Right lung (tissue), 5 donors: ENCODE data around the gene TRIM73. TPM values are rescaled to one million over a fixed set of nuclear protein-coding genes. Genes with fewer than 3 reads are reported as not detected.
"Not testable (repeated sequence)": the region's sequence is repeated elsewhere in the genome, so short reads cannot be mapped to it uniquely, and the experiment has no call there.

ENCODE experiments used
- DNase-seq, 2 donors: peaks; one replicate each; pipeline ENCODE4 v3.0.0-alpha.2; 2013
- polyA plus RNA-seq, 5 donors: library from polyadenylated mRNA; unstranded; fragments of 120-200 nt; gene quantifications; one replicate each; pipeline versions ENCODE4 v1.2.1 to v1.2.3, GENCODE V29; 2013; ENCODE audit warnings: inconsistent platforms in 1 of 5, low replicate concordance in 1 of 5; ENCODE audit not compliant: insufficient read length in 5 of 5, insufficient read depth in 1 of 5

TRIM73 gene
- polyA plus RNA-seq, 5 donors, result 3.6 to 9.2 (median 6.0) TPM

- not testable (repeated sequence) for DNase-seq
Measured at GRCh38 chr7:75415428-75415817, 20.0 kb downstream of the TRIM73 start.

DNA sequence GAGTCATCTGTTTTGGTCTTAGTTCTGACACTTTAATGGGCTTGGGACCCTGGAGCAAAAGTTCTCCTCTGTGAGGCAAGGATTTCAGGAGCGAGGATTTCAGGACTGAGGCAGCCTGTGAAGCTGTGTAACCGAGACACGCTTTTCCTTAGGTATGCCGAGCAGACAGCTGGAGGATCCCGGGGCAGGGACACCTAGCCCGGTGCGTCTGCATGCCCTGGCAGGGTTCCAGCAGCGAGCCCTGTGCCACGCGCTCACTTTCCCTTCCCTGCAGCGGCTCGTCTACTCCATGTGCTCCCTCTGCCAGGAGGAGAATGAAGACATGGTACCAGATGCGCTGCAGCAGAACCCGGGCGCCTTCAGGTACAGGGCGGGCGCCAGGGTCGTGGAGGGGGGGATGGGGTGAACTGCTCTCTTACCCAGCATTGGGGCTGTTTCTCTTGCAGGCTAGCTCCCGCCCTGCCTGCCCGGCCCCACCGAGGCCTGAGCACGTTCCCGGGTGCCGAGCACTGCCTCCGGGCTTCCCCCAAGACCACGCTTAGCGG lies 20.5 kb downstream of the TRIM73 start:
- DNase-seq, result not testable (repeated sequence)

GRCh38 chr7:75416787-75417186 lies 21.4 kb downstream of the TRIM73 start:
- not testable (repeated sequence) for DNase-seq

- DNase-seq, result not testable (repeated sequence)
Measured at GRCh38 chr7:75418292-75418858, 22.9 kb downstream of the TRIM73 start.

- not testable (repeated sequence) for DNase-seq
Measured at GRCh38 chr7:75419210-75419609, 23.8 kb downstream of the TRIM73 start.

DNA sequence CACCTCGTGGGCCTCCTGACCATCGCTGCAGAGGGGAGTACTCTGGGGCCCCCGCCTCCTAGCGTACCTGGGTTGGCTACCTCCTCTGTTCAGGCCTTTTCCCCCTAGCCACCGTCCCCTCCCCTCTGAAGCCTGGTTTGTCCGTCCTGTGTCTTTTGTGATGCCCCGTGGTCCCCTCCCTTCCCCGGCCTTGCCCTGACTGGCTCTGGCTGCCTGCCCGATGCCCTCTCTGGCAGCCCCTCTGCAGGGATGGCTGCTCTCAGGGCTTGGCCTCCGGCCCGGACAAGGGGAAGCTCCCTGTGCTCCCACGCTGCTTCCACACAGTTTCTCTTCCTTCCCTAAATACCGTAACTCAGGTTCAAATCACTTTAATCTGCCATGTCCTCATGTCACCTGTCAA lies 24.3 kb downstream of the TRIM73 start:
- DNase-seq, result not testable (repeated sequence)

DNA sequence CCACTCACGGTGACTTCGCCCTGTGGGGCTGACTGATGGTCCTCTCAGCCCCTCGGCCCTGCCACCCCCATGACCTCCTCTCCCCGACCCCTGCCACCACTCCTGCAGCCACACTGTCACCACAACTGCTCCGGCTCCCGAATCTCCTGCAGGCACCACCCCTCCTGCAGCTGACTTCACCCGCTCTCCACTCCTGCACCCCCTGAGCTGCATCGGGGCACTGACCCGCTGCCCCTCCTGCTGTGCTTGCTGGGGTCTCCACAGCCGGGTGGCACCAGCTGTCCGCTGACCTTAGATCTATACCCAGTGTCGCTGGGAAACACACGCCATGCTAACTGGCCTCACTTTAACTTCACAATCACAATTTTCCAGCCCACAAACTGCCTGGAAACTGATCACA lies 24.7 kb downstream of the TRIM73 start:
- not testable (repeated sequence) for DNase-seq

- not testable (repeated sequence) for DNase-seq
Measured at GRCh38 chr7:75421798-75422710, 26.6 kb downstream of the TRIM73 start.

GRCh38 chr7:75423481-75423880 lies 28.1 kb downstream of the TRIM73 start:
- not testable (repeated sequence) for DNase-seq

GRCh38 chr7:75439000-75439399 lies 43.6 kb downstream of the TRIM73 start:
- DNase-seq, result not testable (repeated sequence)

- not testable (repeated sequence) for DNase-seq
Measured at GRCh38 chr7:75442101-75442464, 46.7 kb downstream of the TRIM73 start.

GRCh38 chr7:75442465-75443111 lies 47.2 kb downstream of the TRIM73 start:
- DNase-seq, result peak; percentile 13 to 21

DNA sequence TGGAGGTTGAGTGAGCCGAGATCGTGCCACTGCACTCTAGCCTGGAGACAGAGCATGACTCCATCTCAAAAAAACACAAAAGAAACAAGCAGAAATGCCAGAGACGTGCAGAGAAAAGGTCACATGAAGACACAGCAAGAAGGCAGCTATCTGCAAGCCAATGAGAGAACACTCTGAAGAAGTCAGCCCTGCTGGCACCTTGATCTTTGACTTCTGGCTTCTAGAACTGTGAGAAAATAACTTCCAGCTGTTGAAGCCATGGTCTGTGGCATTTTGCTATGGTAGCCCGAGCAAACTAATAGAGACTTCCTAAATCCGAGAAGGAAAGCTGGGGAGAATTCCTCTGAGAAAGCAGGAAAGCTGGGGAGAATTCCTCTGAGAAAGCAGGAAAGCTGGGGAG lies 54.5 kb downstream of the TRIM73 start:
- DNase-seq, result not testable (repeated sequence)

- not testable (repeated sequence) for DNase-seq
Measured at GRCh38 chr7:75452494-75452955, 57.1 kb downstream of the TRIM73 start.

Other genes with a start within 250 kb of the TRIM73 start
- gene POM121C, start 90.7 kb downstream of the TRIM73 start, polyA plus RNA-seq, result 10 to 100 TPM; 66.7 to 81.3 (median 73.2) TPM
- gene SPDYE5, start 96.7 kb downstream of the TRIM73 start, polyA plus RNA-seq, result 1 to 10 TPM; 3.0 to 7.0 (median 4.3) TPM